ENCODE results near the gene TNRC18.
A peak's percentile ranks its signal among the peaks of the same experiment; 100 is the strongest.

The TNRC18 gene

GRCh38 chr7:5451391-5451790, 27.8 kb upstream of the TNRC18 start:
- no peak for DNase-seq

- DNase-seq, result peak in 2 of 3 experiments; percentile 32 to 55
These were observed 27.1 kb upstream of the TNRC18 start for GRCh38 chr7:5450549-5451327.

- DNase-seq, result no peak
These were observed 24.9 kb upstream of the TNRC18 start for GRCh38 chr7:5448378-5449037.

- DNase-seq, result no peak
These were observed 22.5 kb upstream of the TNRC18 start for GRCh38 chr7:5445981-5446594.

DNA sequence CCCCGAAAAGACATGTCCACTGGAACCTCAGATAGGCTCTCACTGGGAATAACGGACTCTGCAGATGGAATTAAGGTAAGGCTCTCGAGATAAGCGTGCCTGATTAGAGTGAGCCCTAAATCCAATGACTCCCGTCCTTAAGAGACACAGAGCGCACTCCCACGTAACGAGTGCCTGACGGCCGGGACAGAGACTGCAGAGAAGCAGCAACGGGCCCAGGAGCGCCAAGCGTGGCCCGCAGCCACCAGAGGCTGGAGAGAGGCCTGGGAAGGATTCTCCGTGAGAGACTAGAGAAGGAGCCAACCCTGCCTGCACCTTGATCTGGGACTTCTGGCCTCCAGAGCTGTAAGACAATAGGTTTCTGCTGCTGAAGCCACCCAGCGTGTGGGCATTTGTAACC, 20.0 kb upstream of the TNRC18 start:
- DNase-seq, result no peak

DNA sequence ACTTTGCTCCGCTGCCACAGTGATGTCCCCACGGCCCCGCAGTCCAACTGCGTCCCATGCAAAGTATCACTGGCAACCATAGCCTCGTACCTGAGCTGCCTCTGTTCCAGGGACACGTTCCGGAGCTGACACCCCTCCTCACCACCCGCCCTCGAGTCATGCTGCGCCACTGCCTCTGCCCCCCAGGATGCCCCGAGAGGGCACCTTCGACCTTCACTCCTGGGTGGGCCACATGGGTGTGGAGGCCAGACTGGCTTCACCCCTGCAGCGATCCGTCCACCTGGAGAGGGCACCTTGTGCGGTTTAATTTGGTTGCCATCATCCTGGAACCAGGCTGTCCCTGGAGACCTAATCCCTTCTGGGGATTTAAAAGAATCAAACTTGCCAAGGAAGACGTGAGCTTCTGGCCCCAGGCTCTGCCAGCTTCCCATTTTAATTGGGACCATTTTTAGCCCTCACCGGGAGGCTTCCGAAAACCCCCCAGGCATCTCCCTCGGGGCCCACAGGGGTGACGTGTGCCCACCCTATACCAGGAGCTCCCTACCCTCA, 19.2 kb upstream of the TNRC18 start:
- no peak for DNase-seq

- DNase-seq, result no peak
These were observed 18.3 kb upstream of the TNRC18 start for GRCh38 chr7:5441840-5442503.

GRCh38 chr7:5439572-5440496, 16.2 kb upstream of the TNRC18 start:
- DNase-seq, result no peak

- no peak for DNase-seq
These were observed 15.6 kb upstream of the TNRC18 start for GRCh38 chr7:5439209-5439571.

GRCh38 chr7:5437987-5438386, 14.4 kb upstream of the TNRC18 start:
- DNase-seq, result no peak

GRCh38 chr7:5437348-5437892, 13.8 kb upstream of the TNRC18 start:
- DNase-seq, result no peak

GRCh38 chr7:5436003-5436678, 12.5 kb upstream of the TNRC18 start:
- no peak for DNase-seq

DNA sequence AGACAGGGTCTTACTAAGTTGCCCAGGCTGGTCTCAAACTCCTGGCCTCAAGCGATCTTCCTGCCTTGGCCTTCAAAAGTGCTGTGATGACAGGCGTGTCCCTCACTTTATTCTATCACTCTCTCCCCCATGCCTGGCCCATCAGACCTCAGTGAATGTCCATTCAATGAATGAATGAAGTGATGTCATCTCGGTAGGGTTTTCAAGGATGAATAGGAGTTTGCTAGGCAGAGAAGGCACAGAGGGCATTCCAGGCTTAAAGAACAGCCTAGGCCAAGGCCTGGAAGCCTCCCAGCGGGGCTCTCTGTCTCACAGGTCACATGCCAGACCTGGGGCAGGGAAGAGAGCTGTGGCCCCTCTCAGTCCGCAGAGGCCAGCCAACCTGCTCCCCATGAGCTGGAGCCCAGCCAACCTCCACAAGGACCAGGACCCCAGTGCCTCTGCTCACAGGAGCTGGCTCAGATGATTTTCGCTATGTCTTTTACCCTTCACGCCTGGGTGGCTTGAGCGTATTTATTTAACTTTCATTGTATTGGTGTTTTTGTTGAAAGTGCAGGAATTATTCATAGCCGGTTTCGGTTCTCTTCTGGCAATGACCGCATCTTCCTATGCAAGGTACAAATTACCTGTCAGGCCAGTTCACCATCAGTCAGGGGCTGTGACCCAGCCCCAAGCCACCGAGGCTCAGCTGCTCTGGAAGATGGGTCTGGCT, 11.8 kb upstream of the TNRC18 start:
- no peak for DNase-seq

DNA sequence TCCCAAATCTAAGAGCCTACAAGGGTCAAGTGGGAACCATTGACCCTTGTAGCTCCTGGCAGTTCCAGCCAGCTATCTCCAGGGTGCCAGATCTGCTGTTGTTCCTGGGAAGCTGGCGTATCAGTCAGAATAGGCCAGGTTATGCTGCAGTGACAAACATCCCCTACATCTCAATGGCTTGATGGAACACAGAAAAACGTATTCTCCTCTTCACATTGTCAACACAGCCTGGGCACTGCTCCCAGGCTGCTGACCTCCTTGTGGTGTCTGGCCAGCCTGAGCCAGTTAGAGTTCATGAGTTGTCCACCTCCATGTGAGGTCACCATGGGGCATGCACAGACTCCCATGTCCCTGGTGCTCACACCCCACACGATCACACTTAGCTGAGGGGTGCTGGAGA, 9.5 kb upstream of the TNRC18 start:
- DNase-seq, result no peak

GRCh38 chr7:5432691-5433090, 9.1 kb upstream of the TNRC18 start:
- no peak for DNase-seq

DNA sequence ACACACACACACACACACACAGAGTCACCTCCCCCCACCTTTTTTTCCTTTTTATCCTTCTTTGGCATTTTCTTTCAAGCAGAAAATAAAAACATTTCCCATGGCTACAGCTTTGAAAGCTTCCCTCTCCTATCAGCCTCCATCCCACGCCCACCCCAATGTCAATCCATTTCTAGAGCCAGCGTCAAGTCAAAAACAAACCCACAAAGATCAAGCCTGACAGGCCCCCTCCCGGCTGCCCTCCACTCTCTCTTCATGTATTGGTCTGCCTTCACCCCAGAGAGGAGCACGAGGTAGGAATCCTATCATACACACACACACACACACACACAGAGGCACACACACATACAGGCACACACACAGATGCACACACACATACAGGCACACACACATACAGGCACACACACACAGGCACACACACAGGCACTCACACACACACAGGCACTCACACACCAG, 8.0 kb upstream of the TNRC18 start:
- DNase-seq, result no peak

- no peak for DNase-seq
These were observed 6.9 kb upstream of the TNRC18 start for GRCh38 chr7:5430612-5430947.

DNA sequence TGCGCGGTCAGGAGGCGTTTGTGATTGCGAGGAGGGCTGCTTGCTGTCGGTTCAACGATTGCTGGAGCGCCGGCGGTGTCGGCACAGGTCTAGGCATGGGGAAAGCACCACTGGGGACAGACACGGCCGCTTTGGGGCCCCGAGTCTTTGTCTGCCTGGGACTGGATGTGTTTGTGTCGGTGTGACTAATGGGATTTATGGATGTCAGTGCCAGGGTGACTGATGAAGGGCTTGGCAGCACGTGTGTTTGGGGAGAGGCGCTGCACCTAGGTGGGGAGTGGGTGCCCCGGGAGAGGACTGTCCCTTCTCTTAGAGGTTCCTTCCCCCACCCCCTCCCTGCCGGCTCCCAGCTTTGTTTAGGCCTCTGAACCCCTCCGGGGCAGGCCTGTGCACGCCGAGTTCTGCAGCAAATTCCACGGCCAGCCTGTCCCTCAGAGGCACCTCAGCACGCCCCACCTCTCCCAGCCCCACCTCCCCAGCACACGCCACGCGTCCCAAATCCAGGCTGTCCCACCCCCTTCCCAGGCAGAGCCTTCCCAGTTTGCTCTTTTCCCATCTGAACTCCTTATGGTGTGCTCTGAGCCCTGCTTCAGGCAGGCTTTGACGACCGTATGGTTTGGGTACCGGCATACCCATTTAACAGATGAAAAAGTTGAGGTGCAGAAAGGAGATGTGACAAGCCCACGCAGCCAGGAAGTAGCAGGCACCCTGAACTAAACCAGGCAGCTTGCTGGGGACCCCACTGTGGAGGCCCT, 6.4 kb upstream of the TNRC18 start:
- peak in 2 of 3 experiments; percentile 46 to 68 for DNase-seq

DNA sequence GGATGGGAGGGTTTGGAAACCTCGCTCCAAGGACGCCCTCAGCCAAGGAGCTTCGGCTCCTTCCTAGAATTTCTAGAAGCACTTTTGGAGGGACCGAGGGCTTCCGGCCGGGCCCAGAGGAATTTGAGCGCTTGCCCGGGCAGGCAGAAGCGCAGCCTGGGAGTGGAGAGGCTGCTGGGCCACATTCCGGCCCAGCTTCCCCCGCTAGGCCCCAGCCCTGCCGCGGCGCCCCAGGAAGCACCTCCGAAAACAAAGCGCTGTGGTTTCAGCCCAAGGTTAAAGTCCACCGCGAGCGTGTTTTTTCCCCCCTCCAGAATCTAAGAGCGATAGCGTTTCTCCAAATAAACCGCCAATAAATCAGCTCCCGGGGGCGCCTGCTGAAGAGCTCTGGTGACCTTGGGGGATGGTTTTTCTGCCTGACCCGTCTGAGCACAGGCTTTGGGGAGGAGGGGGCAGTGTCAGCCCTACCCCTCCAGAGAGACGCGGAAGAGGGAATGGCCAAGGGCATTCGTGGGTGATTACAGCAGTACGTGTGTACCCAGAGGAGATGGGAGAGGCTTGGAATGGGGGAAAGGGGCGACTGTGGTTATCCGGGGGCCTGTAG, 5.7 kb upstream of the TNRC18 start:
- peak in 2 of 3 experiments; percentile 48 to 68 for DNase-seq
